ENCODE measurements around the gene CCDC61.
A peak's percentile ranks its signal among the peaks of the same experiment; 100 is the strongest.

Gene CCDC61

DNA sequence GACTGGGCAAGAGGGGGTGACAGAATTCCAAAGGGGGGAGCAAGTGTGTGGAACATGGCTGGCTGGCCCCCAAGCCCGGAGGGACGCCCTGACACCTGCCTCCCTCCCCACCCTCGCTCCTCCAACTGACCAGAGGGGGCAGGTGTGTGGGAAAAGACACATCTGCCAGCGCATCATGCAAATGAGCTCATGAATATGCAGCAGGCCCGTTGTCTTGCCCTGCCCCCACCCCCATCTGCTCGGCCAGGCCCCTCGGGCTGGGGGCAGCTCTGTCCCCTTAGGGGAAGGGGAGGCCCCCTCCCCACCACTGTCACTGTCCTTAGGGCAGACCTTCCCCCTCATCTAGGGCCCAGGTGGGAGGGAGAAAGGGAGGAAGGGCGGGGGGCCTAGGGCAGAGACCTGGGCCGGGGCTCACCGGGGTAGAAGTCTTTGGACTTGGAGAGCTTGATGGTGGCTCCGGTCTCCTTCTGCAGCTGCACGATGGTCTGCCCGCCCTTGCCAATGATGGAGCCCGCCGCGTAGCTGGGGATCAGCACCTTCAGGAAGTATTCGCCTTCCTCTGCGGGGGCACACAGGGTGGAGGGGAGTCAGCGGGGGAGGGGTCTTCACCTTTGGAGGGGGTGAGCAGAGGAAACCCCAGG is 34.6 kb upstream of the CCDC61 start:
- DNase-seq (ENCODE audit: low read depth), result no peak
- Histone ChIP-seq H3K4me1 (ENCODE audit: control insufficient read depth, insufficient read depth, low read length) (no peaks in the 10 kb centered on the region), H3K4me3 (ENCODE audit: low read length) (no peak overlapping the region), H3K36me3 (ENCODE audit: control insufficient read depth, insufficient read depth, low read length, severe bottlenecking) (no peaks in the 10 kb centered on the region), H3K9ac (ENCODE audit: low read length) (no peak overlapping the region), H3K9me3 (ENCODE audit: control insufficient read depth, low read length) (no peaks in the 10 kb centered on the region), H3K27me3 (replicated peaks; ENCODE audit: control insufficient read depth, insufficient read depth, low read length) (peaks cover 40% of the 10 kb centered on the region)

DNA sequence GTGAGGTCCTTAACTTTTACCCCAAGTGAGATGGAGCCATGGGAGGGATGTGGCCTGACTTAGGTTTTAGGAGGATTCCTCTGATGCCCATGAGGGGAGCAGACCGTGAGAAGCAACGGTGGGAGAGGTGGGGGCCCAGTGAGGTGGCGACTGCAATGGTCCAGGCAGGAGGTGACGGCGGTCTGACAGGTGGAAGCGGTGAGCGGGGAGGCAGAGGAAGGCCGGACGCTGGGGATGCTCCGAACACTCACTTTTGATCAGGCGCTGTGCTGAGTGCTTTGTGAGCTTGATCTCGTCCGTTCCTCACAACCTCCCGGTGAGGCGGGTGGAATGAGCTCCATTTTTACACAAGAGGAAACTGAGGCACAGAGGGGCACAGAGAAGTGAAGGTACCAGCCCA is 33.2 kb upstream of the CCDC61 start:
- H3K27me3 ChIP-seq (replicated peaks; ENCODE audit: control insufficient read depth, insufficient read depth, low read length), result peaks cover 46% of the 10 kb centered on the region
- DNase-seq (ENCODE audit: low read depth), result no peak
- H3K9me3 ChIP-seq (ENCODE audit: control insufficient read depth, low read length), result no peaks in the 10 kb centered on the region
- H3K4me1 ChIP-seq (ENCODE audit: control insufficient read depth, insufficient read depth, low read length), result no peaks in the 10 kb centered on the region
- H3K36me3 ChIP-seq (ENCODE audit: control insufficient read depth, insufficient read depth, low read length, severe bottlenecking), result no peaks in the 10 kb centered on the region
- H3K4me3 ChIP-seq (ENCODE audit: low read length), result no peak overlapping the region
- no peak overlapping the region for H3K9ac ChIP-seq (ENCODE audit: low read length)

DNA sequence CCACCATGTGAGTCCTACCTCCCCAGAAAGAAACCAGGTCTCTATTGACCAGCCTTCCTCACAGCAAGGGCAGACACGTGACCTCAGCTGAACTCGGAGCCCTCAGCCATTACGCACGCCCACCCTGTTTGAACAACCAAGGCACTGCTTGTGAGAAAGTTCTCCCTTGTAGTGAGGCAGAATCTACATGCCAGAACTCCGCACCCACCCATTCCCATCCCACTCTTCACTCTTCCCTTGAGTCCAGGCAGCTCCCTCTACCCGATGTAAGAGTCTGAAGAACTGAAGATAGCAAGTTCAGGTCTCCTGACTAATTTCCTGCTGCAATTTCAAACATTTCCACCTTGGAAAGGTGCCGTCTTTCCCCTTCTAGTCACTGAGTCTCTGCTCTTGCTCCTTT is 28.0 kb upstream of the CCDC61 start:
- H3K27me3 ChIP-seq (replicated peaks; ENCODE audit: control insufficient read depth, insufficient read depth, low read length), result peaks cover 46% of the 10 kb centered on the region
- H3K36me3 ChIP-seq (ENCODE audit: control insufficient read depth, insufficient read depth, low read length, severe bottlenecking), result no peaks in the 10 kb centered on the region
- H3K4me3 ChIP-seq (ENCODE audit: low read length), result no peak overlapping the region
- H3K9me3 ChIP-seq (ENCODE audit: control insufficient read depth, low read length), result no peaks in the 10 kb centered on the region
- H3K9ac ChIP-seq (ENCODE audit: low read length), result no peak overlapping the region
- DNase-seq (ENCODE audit: low read depth), result no peak
- no peaks in the 10 kb centered on the region for H3K4me1 ChIP-seq (ENCODE audit: control insufficient read depth, insufficient read depth, low read length)

DNA sequence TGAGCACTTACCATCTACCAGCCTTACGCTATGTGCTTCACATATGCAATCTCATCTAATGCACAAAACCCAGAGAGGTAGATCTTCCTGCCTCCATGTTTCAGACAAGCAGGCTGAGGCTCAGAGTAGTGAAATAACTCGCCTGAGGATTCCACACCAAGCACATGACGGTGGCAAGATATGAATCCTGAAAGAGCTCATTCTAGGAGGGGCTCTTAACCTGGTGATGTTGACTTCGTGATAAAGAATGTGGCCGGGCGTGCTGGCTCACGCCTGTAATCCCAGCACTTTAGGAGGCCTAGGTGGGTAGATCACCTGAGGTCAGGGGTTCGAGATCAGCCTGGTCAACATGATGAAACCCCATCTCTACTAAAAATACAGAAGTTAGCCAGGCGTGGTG is 26.6 kb upstream of the CCDC61 start:
- H3K4me1 ChIP-seq (ENCODE audit: control insufficient read depth, insufficient read depth, low read length), result no peaks in the 10 kb centered on the region
- no peaks in the 10 kb centered on the region for H3K9me3 ChIP-seq (ENCODE audit: control insufficient read depth, low read length)
- H3K27me3 ChIP-seq (replicated peaks; ENCODE audit: control insufficient read depth, insufficient read depth, low read length), result peaks cover 51% of the 10 kb centered on the region
- H3K36me3 ChIP-seq (ENCODE audit: control insufficient read depth, insufficient read depth, low read length, severe bottlenecking), result no peaks in the 10 kb centered on the region
- DNase-seq (ENCODE audit: low read depth), result no peak
- no peak overlapping the region for H3K9ac ChIP-seq (ENCODE audit: low read length)
- H3K4me3 ChIP-seq (ENCODE audit: low read length), result no peak overlapping the region

DNA sequence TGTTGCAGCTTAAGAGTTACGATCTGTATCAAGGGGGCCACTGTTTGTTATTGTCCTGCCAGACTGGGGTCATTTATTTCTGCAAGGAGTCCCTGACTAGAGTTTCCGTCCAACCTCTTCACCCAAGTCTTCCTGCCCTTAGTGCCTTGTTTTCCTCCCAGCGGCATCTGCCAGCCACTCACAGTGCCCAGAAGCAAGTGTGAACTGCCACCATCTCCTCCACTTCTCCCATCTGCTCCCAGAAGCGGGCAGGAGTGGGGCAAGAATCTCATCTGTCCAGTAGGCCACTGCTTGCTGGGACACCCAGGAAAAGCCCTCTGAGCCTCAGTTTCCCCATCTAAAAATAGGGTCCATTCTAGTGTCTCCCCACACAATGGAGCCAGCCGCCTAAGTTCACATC is 25.6 kb upstream of the CCDC61 start:
- H3K9ac ChIP-seq (ENCODE audit: low read length), result no peak overlapping the region
- no peaks in the 10 kb centered on the region for H3K4me1 ChIP-seq (ENCODE audit: control insufficient read depth, insufficient read depth, low read length)
- H3K27me3 ChIP-seq (replicated peaks; ENCODE audit: control insufficient read depth, insufficient read depth, low read length), result peaks cover 55% of the 10 kb centered on the region
- H3K4me3 ChIP-seq (ENCODE audit: low read length), result no peak overlapping the region
- no peaks in the 10 kb centered on the region for H3K36me3 ChIP-seq (ENCODE audit: control insufficient read depth, insufficient read depth, low read length, severe bottlenecking)
- no peaks in the 10 kb centered on the region for H3K9me3 ChIP-seq (ENCODE audit: control insufficient read depth, low read length)
- no peak for DNase-seq (ENCODE audit: low read depth)

DNA sequence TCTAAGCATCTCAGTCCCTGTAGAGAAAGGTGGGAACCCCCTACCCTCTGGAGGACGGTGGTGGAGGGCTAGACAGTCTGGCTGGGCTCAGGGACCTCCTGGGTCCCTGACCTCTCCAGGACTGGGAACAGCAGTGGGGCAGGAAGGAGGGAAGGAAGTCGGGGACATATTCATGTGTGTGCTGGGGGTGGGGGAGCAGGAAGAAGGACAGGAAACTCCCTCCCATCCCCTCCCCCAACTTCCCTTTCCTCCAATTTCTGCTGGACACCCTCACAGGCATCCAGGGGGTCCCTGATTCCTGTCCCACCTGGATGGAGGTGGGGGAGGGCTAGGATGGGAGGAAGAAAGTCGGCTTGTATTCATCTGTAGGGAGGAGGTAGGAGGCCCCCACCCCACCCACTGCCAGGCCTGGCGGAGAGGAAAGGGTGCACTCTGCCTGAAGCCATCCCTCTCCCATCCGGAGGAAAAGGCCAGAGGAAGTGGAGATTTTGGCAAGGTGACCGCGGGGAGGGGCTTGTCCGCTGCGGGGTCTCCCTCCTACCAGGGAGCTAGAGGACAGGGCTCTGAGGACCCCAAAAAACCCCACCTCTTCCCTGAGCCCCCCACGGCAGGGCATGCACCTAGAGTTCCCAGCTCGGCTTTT is 23.9 kb upstream of the CCDC61 start:
- Histone ChIP-seq H3K27me3 (replicated peaks; ENCODE audit: control insufficient read depth, insufficient read depth, low read length) (peaks cover 64% of the 10 kb centered on the region), H3K4me3 (ENCODE audit: low read length) (no peak overlapping the region), H3K4me1 (ENCODE audit: control insufficient read depth, insufficient read depth, low read length) (no peaks in the 10 kb centered on the region), H3K36me3 (ENCODE audit: control insufficient read depth, insufficient read depth, low read length, severe bottlenecking) (no peaks in the 10 kb centered on the region), H3K9me3 (ENCODE audit: control insufficient read depth, low read length) (no peaks in the 10 kb centered on the region), H3K9ac (ENCODE audit: low read length) (no peak overlapping the region)
- no peak for DNase-seq (ENCODE audit: low read depth)

DNA sequence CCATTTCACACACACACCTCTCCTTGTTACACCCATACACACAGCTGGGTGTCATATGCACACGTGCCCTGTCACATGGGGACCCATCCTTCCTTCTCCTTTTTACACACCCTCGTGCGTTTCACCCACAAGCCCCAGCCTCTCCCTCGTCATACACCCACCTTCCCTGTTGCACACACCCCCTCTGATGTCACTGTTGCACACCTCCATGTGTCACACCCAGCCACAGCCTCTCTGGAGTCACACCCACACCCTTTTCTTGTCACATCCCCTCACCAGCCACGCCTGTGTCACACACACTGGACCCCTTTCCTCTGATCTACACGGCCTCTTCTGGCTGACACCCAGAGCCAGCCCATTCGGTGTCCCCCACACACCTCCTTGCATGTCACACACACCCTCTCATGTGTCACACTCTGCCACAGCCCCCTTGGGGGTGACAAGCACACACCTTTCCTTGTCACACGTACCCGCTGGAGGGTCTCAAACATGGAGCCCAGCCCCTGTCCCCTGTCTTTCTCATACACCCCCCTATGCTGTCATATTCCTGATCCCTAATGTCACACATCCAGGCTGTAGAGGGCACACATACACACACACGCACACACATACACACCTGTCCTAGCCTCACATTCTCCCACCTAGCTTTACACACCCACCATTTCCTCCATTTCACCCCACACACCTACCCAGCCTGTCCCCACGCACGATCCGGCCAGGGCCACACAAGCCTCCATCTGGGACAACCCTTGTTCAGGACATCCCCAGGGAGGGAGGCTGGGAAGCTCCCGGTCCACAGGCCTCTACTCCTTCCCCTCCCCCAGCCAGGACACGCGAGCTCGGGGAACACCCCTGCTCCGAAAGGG is 23.0 kb upstream of the CCDC61 start:
- DNase-seq (ENCODE audit: low read depth), result no peak
- Histone ChIP-seq H3K4me3 (ENCODE audit: low read length) (no peak overlapping the region), H3K4me1 (ENCODE audit: control insufficient read depth, insufficient read depth, low read length) (no peaks in the 10 kb centered on the region), H3K27me3 (replicated peaks; ENCODE audit: control insufficient read depth, insufficient read depth, low read length) (peaks cover 60% of the 10 kb centered on the region), H3K9ac (ENCODE audit: low read length) (no peak overlapping the region), H3K9me3 (ENCODE audit: control insufficient read depth, low read length) (no peaks in the 10 kb centered on the region), H3K36me3 (ENCODE audit: control insufficient read depth, insufficient read depth, low read length, severe bottlenecking) (no peaks in the 10 kb centered on the region)

DNA sequence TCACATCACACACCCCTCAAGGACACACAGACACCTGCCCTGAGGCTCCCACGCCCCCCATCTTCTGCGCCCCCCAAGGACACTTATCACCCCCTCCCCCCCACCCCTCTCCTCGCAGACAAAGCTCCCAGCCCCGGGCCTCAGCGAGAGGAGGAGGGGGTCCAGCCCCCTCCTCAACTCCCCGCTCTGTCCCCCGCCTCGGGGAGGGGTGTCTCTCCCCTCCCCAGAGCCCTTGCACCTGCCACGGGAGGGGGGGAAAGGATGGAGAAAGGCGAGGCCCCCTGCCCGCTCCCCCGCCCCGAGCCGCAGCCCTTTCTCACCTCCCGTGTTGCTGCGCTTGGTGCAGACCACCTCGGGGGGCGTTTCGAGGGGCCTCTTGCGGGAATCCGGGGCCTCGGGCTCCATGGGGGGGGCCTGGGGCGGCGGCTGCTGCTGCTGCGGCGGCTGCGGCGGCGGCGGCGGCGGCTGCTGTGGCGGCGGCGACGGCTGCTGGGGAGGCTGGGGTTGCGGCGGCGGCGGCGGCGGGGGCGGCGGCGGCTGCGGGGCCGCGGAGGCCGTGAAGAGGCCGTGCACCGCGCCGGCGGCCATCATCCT is 22.2 kb upstream of the CCDC61 start:
- peak; percentile 10 for DNase-seq (ENCODE audit: low read depth)
- Histone ChIP-seq H3K4me1 (ENCODE audit: control insufficient read depth, insufficient read depth, low read length) (no peaks in the 10 kb centered on the region), H3K9ac (ENCODE audit: low read length) (no peak overlapping the region), H3K9me3 (ENCODE audit: control insufficient read depth, low read length) (no peaks in the 10 kb centered on the region), H3K4me3 (ENCODE audit: low read length) (no peak overlapping the region), H3K27me3 (replicated peaks; ENCODE audit: control insufficient read depth, insufficient read depth, low read length) (peaks cover 63% of the 10 kb centered on the region), H3K36me3 (ENCODE audit: control insufficient read depth, insufficient read depth, low read length, severe bottlenecking) (no peaks in the 10 kb centered on the region)

DNA sequence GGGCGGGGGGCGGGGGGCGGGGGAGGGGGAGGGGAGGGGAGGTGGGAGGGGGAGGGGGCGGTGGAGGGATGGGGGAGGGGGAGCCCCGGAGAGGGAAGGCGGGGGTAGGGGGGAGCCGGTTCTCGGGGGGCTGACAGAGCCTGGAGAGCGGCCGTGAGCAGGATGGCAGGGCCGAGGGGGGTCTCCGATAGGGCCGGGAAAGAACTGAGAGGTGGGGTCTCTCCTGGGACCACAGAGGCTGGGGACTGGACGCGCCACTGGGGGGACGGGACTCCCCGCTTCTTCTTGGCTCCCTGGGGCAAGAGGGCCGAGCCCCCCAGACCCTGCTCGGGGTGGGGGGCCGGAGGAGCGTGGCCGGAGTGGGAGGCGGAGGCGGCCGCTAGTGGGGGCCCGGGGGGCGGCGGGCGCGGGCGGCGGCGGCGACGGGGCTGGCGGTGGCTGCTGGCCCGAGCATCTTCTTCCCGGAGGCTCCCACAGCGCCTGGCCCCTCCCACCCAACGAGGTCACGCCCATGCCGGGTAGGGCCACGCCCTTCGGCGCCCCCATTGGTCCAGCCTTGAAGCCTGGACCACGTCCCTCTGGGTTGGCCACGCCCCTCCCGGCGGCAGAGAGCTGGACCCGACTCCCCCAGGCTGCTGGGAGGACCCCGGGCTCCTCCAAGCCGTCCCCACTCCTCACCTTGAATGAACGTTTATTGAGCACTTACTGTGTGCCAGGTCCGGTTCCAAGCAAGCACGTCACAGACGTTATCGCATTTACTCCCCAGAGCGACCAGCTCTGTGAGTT is 21.5 kb upstream of the CCDC61 start, which contains the start of gene NOVA2:
Gene NOVA2 (minus strand): TSS at position 313 of the 786 bp plus-strand sequence. CDS start 514 bp downstream, outside the sequence.
- peaks cover 63% of the 10 kb centered on the region for H3K27me3 ChIP-seq (replicated peaks; ENCODE audit: control insufficient read depth, insufficient read depth, low read length)
- peak; percentile 40 for DNase-seq (ENCODE audit: low read depth)
- no peaks in the 10 kb centered on the region for H3K36me3 ChIP-seq (ENCODE audit: control insufficient read depth, insufficient read depth, low read length, severe bottlenecking)
- no peaks in the 10 kb centered on the region for H3K9me3 ChIP-seq (ENCODE audit: control insufficient read depth, low read length)
- no peaks in the 10 kb centered on the region for H3K4me1 ChIP-seq (ENCODE audit: control insufficient read depth, insufficient read depth, low read length)
- no peak within 1 kb of the TSS for H3K9ac ChIP-seq (ENCODE audit: low read length)
- no peak within 1 kb of the TSS for H3K4me3 ChIP-seq (ENCODE audit: low read length)

DNA sequence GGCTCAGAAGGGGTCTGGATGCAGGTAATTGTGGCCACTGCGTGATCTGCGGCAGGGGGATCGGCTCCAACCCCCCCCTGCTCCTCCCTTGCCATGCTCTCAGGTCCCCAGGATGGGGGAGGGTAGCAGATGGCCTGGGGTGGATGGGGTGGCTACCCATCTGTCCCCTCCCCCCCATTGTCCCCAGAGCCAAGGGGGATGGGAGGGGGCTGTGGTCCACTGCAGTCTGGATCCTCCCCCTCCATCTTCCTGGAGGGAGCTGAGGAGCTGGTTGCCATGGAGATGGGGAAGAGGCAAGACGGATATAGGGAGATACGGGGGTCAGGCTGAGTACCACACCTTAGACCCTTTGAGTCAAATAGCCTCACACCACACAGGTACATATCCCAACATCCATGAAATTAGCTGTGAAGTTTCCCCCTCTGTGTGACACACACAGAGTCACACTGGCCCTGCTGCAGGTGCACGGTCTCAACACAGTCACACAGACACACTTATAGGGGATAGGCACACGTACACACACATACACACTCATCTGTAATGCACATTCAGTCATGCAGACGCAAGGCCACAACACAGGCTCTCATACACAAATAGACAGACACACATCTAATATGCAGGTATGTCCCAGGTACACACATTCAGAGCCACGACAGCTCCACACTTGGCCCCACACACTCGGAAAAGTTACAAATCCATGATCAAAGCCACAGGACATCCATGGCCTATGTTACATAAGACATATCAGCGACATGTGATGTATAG is 19.8 kb upstream of the CCDC61 start:
- Histone ChIP-seq H3K36me3 (ENCODE audit: control insufficient read depth, insufficient read depth, low read length, severe bottlenecking) (no peaks in the 10 kb centered on the region), H3K27me3 (replicated peaks; ENCODE audit: control insufficient read depth, insufficient read depth, low read length) (peaks cover 55% of the 10 kb centered on the region), H3K4me3 (ENCODE audit: low read length) (no peak overlapping the region), H3K4me1 (ENCODE audit: control insufficient read depth, insufficient read depth, low read length) (no peaks in the 10 kb centered on the region), H3K9ac (ENCODE audit: low read length) (no peak overlapping the region), H3K9me3 (ENCODE audit: control insufficient read depth, low read length) (no peaks in the 10 kb centered on the region)
- no peak for DNase-seq (ENCODE audit: low read depth)

Measured in adipocyte (in vitro differentiated cells).